ENCODE results near the gene MYL10. TPM values are rescaled to one million over a fixed set of nuclear protein-coding genes. Genes with fewer than 3 reads are reported as not detected.

Gene MYL10
- polyA plus RNA-seq, 1 donor from 2014 or later: not detected

DNA sequence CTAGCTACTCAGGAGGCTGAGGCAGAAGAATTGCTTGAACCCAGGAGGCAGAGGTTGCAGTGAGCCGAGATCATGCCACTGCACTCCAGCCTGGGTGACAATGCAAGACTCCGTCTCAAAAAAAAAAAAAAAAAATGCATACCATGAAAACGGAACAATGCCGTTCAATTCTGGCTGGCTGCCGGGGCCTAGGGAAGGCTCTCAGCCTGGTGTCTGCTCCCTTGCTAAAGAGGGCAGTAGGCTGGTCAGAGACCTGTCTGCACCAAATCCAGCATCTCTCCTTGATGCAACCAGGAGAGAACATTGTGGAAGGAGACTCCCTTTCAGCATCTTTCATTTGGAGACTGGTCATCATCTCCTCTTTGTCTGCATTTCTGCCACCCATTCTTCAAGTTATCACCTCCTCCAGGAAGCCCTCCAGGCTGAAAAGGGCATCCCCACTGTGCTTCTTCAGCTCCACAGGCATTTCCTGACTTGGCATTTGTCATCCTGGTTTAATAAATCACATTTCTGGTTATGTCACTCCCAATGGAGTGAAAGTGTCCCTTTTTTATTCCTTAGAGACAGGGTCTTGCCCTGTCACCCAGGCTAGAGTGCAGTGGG is 24.7 kb downstream of the MYL10 start:
- Histone ChIP-seq H3K79me2 (replicated peaks; ENCODE audit: insufficient read depth, low read length) (no peaks in the 10 kb centered on the region), H3K9ac (ENCODE audit: low read length) (no peak overlapping the region), H3K27me3 (ENCODE audit: insufficient read depth, low read depth, low read length) (no peaks in the 10 kb centered on the region), H2AFZ (ENCODE audit: low read depth, low read length) (no peak overlapping the region), H3K9me3 (ENCODE audit: low read length) (no peaks in the 10 kb centered on the region), H3K4me2 (ENCODE audit: low read length) (no peak overlapping the region), H3K4me3 (ENCODE audit: low read length) (no peak overlapping the region), H3K36me3 (ENCODE audit: insufficient read depth, low read length) (no peaks in the 10 kb centered on the region), H4K20me1 (ENCODE audit: insufficient read depth) (no peaks in the 10 kb centered on the region), H3K9me2 (ENCODE audit: insufficient read depth, low read length) (no peaks in the 10 kb centered on the region), H3K27ac (ENCODE audit: low read length) (no peak overlapping the region), H3F3A (ENCODE audit: insufficient read depth, low read length, poor library complexity, severe bottlenecking) (no peaks in the 10 kb centered on the region)
- TF ChIP-seq EP300 (conservative IDR thresholded peaks at IDR 0.05; ENCODE audit: poor library complexity, severe bottlenecking): no peak
- TF ChIP-seq TAF1 (IDR thresholded peaks at IDR 0.05; ENCODE audit: low read depth): no peak
- TF ChIP-seq, protein P1, sequence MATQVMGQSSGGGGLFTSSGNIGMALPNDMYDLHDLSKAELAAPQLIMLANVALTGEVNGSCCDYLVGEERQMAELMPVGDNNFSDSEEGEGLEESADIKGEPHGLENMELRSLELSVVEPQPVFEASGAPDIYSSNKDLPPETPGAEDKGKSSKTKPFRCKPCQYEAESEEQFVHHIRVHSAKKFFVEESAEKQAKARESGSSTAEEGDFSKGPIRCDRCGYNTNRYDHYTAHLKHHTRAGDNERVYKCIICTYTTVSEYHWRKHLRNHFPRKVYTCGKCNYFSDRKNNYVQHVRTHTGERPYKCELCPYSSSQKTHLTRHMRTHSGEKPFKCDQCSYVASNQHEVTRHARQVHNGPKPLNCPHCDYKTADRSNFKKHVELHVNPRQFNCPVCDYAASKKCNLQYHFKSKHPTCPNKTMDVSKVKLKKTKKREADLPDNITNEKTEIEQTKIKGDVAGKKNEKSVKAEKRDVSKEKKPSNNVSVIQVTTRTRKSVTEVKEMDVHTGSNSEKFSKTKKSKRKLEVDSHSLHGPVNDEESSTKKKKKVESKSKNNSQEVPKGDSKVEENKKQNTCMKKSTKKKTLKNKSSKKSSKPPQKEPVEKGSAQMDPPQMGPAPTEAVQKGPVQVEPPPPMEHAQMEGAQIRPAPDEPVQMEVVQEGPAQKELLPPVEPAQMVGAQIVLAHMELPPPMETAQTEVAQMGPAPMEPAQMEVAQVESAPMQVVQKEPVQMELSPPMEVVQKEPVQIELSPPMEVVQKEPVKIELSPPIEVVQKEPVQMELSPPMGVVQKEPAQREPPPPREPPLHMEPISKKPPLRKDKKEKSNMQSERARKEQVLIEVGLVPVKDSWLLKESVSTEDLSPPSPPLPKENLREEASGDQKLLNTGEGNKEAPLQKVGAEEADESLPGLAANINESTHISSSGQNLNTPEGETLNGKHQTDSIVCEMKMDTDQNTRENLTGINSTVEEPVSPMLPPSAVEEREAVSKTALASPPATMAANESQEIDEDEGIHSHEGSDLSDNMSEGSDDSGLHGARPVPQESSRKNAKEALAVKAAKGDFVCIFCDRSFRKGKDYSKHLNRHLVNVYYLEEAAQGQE (IDR thresholded peaks at IDR 0.05; ENCODE audit: borderline replicate concordance): no peak

DNA sequence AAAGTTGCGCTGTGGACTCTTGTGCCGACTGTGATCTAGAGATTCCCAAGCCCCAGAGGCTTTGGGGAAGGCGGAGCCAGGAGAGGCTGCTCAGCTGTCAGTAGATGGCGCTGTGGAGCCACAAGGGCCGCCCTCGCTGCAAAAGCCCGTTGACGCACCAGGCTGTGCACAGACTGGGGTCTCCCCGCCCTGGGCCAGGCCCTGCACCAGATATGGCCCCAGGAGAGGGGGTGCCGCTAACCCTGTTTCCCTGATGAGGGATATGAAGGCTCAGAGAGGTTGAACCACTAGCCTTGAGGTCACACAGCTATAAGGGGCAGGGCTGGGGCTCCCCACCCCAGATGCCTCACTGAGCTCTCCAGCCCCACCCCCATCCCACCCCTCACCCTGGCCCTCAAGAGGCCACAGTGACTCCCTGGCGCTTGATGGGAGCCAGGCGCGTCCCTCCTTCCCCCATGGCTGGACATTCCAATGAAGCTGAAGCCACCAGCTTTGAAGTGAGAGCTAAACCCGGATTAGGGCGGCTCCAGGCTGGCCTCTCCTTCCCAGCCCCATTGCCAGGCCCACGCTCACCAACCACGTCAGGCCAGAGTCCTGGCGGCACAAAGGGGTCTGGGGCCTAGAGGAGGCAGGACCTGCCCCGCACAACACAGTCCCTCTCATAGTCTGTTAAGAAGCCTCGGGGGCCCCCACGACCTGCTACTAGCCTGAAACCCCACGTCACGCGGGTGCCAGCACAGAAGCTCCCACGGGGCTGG is 26.4 kb downstream of the MYL10 start:
- Histone ChIP-seq H3K9ac (ENCODE audit: low read length) (no peak overlapping the region), H3K4me3 (ENCODE audit: low read length) (no peak overlapping the region), H3K4me2 (ENCODE audit: low read length) (no peak overlapping the region)

More for the DNA sequence above, 26.4 kb downstream of the MYL10 start:
- Histone ChIP-seq H3K27me3 (ENCODE audit: insufficient read depth, low read depth, low read length) (no peaks in the 10 kb centered on the region), H3K9me2 (ENCODE audit: insufficient read depth, low read length) (no peaks in the 10 kb centered on the region), H3F3A (ENCODE audit: insufficient read depth, low read length, poor library complexity, severe bottlenecking) (no peaks in the 10 kb centered on the region), H3K36me3 (ENCODE audit: insufficient read depth, low read length) (no peaks in the 10 kb centered on the region), H3K79me2 (replicated peaks; ENCODE audit: insufficient read depth, low read length) (no peaks in the 10 kb centered on the region), H2AFZ (ENCODE audit: low read depth, low read length) (no peak overlapping the region), H3K9me3 (ENCODE audit: low read length) (no peaks in the 10 kb centered on the region), H3K27ac (ENCODE audit: low read length) (no peak overlapping the region), H4K20me1 (ENCODE audit: insufficient read depth) (no peaks in the 10 kb centered on the region)
- TF ChIP-seq MXI1 (conservative IDR thresholded peaks at IDR 0.05; ENCODE audit: poor library complexity, severe bottlenecking): no peak
- TF ChIP-seq RAD21 (conservative IDR thresholded peaks at IDR 0.05): peak; percentile 76
- TF ChIP-seq, protein P2, sequence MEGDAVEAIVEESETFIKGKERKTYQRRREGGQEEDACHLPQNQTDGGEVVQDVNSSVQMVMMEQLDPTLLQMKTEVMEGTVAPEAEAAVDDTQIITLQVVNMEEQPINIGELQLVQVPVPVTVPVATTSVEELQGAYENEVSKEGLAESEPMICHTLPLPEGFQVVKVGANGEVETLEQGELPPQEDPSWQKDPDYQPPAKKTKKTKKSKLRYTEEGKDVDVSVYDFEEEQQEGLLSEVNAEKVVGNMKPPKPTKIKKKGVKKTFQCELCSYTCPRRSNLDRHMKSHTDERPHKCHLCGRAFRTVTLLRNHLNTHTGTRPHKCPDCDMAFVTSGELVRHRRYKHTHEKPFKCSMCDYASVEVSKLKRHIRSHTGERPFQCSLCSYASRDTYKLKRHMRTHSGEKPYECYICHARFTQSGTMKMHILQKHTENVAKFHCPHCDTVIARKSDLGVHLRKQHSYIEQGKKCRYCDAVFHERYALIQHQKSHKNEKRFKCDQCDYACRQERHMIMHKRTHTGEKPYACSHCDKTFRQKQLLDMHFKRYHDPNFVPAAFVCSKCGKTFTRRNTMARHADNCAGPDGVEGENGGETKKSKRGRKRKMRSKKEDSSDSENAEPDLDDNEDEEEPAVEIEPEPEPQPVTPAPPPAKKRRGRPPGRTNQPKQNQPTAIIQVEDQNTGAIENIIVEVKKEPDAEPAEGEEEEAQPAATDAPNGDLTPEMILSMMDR (IDR thresholded peaks at IDR 0.05; ENCODE audit: poor library complexity, severe bottlenecking): peak; percentile 78
- no peak for TF ChIP-seq EP300 (conservative IDR thresholded peaks at IDR 0.05; ENCODE audit: poor library complexity, severe bottlenecking)
- no peak for TF ChIP-seq POLR2AphosphoS5 (IDR thresholded peaks at IDR 0.05)
- no peak for TF ChIP-seq TAF1 (IDR thresholded peaks at IDR 0.05; ENCODE audit: low read depth)
- TF ChIP-seq, protein P1 (IDR thresholded peaks at IDR 0.05; ENCODE audit: borderline replicate concordance): no peak
- TF ChIP-seq SMC3 (conservative IDR thresholded peaks at IDR 0.05; ENCODE audit: poor library complexity): peak; percentile 74

Data from neural cell (in vitro differentiated cells).